ENCODE data around the gene GTF2F2. TPM values are rescaled to one million over a fixed set of nuclear protein-coding genes. Genes with fewer than 3 reads are reported as not detected.

GTF2F2 gene
- total and polyA plus RNA-seq, 9 of the 15 experiments (the other 6 are each of a cell fraction or from before 2014, with no cell fraction given) = 19.7 to 44.8 (median 32.4) TPM

DNA sequence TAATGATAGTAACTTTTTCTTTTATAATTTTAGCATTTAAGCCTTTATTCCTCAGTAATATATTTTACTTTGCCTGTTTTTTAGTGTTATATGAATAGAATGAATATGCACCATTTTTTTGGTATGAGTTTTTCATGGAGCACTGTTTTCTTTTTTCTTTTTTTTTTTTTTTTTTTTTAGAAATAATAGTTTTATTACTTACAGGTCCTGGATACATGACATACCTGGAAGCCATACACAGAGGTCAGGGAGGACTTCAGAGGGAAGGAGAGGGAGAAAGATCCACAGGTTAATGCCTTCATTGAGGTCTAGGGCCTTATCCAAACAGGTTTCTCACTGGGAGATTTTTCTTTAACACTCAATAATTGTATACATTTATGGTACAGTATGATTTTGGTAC, 54.2 kb downstream of the GTF2F2 start (continued):
- no peak for TF ChIP-seq SAFB2 (IDR thresholded peaks at IDR 0.05; ENCODE audit: borderline replicate concordance, low read depth, low read length, severe bottlenecking)
- no peak for TF ChIP-seq ZNF696 (CRISPR knock-in tag; conservative IDR thresholded peaks at IDR 0.05)
- no peak for TF ChIP-seq ZNF124 (CRISPR knock-in tag; IDR thresholded peaks at IDR 0.05)
- TF ChIP-seq, protein P1, sequence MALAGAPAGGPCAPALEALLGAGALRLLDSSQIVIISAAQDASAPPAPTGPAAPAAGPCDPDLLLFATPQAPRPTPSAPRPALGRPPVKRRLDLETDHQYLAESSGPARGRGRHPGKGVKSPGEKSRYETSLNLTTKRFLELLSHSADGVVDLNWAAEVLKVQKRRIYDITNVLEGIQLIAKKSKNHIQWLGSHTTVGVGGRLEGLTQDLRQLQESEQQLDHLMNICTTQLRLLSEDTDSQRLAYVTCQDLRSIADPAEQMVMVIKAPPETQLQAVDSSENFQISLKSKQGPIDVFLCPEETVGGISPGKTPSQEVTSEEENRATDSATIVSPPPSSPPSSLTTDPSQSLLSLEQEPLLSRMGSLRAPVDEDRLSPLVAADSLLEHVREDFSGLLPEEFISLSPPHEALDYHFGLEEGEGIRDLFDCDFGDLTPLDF (CRISPR knock-in tag; IDR thresholded peaks at IDR 0.05) = no peak
- TF ChIP-seq, protein P2, sequence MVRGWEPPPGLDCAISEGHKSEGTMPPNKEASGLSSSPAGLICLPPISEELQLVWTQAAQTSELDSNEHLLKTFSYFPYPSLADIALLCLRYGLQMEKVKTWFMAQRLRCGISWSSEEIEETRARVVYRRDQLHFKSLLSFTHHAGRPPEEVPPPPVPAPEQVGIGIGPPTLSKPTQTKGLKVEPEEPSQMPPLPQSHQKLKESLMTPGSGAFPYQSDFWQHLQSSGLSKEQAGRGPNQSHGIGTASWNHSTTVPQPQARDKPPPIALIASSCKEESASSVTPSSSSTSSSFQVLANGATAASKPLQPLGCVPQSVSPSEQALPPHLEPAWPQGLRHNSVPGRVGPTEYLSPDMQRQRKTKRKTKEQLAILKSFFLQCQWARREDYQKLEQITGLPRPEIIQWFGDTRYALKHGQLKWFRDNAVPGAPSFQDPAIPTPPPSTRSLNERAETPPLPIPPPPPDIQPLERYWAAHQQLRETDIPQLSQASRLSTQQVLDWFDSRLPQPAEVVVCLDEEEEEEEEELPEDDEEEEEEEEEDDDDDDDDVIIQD (CRISPR knock-in tag; IDR thresholded peaks at IDR 0.05) = no peak

DNA sequence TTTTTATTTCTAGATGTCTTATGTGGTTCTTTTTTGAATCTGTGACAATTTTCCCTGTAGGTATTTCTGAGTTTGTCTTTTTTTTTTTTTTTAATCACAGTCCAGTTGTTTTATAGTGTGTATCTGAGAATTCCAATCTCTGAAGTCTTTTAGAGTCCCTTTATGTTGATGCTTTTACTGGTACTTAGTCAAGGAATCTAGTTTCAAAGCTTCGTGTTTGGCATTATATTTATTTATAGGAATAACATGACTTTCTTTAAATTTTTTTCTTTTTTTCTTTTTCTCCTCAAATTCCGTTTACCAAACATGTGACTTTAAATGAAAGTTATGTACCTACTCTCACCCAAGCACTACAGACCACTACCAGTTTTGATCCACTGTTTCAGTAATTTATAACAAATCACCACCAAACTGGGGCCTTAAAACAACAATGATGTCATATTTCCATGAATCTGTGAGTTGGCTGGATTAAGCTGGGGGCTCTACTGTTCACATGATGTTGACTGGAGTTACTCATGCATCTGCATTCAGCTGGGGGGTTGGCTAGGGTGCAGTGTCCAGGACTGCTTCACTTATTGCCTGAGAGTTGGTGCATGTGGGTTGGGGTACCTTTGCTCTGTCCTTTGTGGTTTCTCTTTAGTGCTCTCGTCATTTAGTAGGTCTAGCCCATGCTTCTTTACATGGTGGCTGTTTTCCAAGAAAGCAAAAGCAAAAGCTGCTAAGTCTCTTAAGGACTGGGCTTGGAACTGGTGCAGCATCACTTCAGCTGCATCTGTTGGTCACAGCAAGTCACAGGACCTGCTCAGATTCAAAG, 58.2 kb downstream of the GTF2F2 start:
- Histone ChIP-seq H3K9me1 (ENCODE audit: control insufficient read depth, insufficient read depth, low read length) (no peaks in the 10 kb centered on the region), H3K9me3 (replicated peaks; ENCODE audit: control insufficient read depth, insufficient read depth, low read depth, low read length) (no peaks in the 10 kb centered on the region), H3K36me3 (ENCODE audit: control insufficient read depth, insufficient read depth, low read length) (peaks cover 12% of the 10 kb centered on the region; the same call in 2 of the 3 replicates), H3K4me3 (no peak overlapping the region), H3K9ac (ENCODE audit: insufficient read depth in 1 of 2, low read depth in 2 of 2, low read length in 2 of 2) (no peak overlapping the region), H4K20me1 (replicated peaks; ENCODE audit: control insufficient read depth, insufficient read depth, low read length) (no peaks in the 10 kb centered on the region), H3K27ac (ENCODE audit: extremely low read depth, low read depth, low read length) (no peak overlapping the region; the same call in 2 of the 3 replicates), H3K27me3 (ENCODE audit: control insufficient read depth in 2 of 2, insufficient read depth in 2 of 2, low read length in 2 of 2) (no peaks in the 10 kb centered on the region), H3K79me2 (ENCODE audit: control insufficient read depth, insufficient read depth, low read length) (peaks cover 36% of the 10 kb centered on the region), H3K4me1 (replicated peaks in 1 of 2; ENCODE audit: control insufficient read depth in 2 of 2, insufficient read depth in 2 of 2, low read length in 2 of 2) (no peaks in the 10 kb centered on the region; a peak in 2 of 5 replicates), H3K4me2 (ENCODE audit: insufficient read depth, low read length) (no peak overlapping the region), H2AFZ (ENCODE audit: low read depth, low read length) (no peak overlapping the region)
- in situ Hi-C loops (cut with MboI) (no loop called here), intact Hi-C loops (cut with micrococcal nuclease) (no loop called here)
- ChIA-PET CTCF (ENCODE audit: low intra/inter-chr PET ratio) (no interaction called here), POLR2A (interaction anchor here (0.8 kb wide), 1 partner anchor 20 kb away, joined by 3 read pairs; no protein-coding TSS in a partner anchor)
- ATAC-seq (peak; percentile 63), DNase-seq (ENCODE audit: extremely low read depth in 1 of 4, low spot score in 3 of 4) (peak in 2 of 4 experiments; percentile 5 to 25), FAIRE-seq (no peak)
- BruUV-seq (replicated peaks) = no TSS peak
- WGBS (ENCODE audit: insufficient coverage, low coverage, missing lambda C conversion rate) = 48% methylated on average over 2 of the region's 3 CpGs
- TF ChIP-seq ESRRB (CRISPR knock-in tag; IDR thresholded peaks at IDR 0.05; ENCODE audit: borderline replicate concordance) (no peak), ATF7 (IDR thresholded peaks at IDR 0.05) (peak; percentile 63), KDM1A (IDR thresholded peaks at IDR 0.05) (peak in 1 of 2 experiments; percentile 14; a peak in 1 of 4 replicates), JUN (IDR thresholded peaks at IDR 0.05; ENCODE audit: borderline replicate concordance, low read depth, low read length) (0 out of 2 replicates have a peak, but pooled peaks have one; percentile 62), JUN (CRISPR knock-in tag; IDR thresholded peaks at IDR 0.05; ENCODE audit: borderline replicate concordance) (no peak), SMARCA4 (IDR thresholded peaks at IDR 0.05) (peak; percentile 29; the same call in 1 of the 2 replicates), JUND (IDR thresholded peaks at IDR 0.05; ENCODE audit: borderline replicate concordance, low read depth, low read length) (peak; percentile 69; the same call in 1 of the 2 replicates), JUND (tag; IDR thresholded peaks at IDR 0.05; ENCODE audit: borderline replicate concordance, low read depth, low read length) (no peak), ARID1B (IDR thresholded peaks at IDR 0.05) (0 out of 2 replicates have a peak, but pooled peaks have one; percentile 16), ZSCAN32 (CRISPR knock-in tag; IDR thresholded peaks at IDR 0.05) (no peak)
- TF ChIP-seq, protein P3, sequence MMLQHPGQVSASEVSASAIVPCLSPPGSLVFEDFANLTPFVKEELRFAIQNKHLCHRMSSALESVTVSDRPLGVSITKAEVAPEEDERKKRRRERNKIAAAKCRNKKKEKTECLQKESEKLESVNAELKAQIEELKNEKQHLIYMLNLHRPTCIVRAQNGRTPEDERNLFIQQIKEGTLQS (IDR thresholded peaks at IDR 0.05) = peak; percentile 80
- TF ChIP-seq, protein P3 (CRISPR knock-in tag; conservative IDR thresholded peaks at IDR 0.05) = no peak
